ENCODE data around the gene MTMR1. TPM values are rescaled to one million over a fixed set of nuclear protein-coding genes. Genes with fewer than 3 reads are reported as not detected.

Gene MTMR1
- polyA plus RNA-seq, 2 donors, result 19.2 to 21.2 TPM

DNA sequence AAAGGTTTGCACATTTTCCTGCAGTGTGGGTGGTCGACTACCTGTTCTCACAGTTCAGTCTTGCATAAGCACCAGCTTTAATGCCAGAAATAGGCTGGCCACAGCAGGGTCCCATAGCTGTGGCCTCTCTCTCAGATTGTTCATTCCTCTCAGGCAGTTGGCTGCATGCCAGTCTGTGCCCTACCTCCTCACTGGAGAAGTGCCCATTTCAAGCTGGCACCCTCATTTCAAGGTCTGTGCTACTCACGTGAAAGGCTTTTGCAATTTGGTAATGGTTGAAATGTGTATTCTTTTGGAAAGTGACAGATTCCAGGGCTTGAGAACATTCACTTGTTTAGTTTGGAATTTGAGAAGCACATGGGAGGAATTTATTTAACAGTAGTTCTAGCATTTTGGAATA is 28.9 kb upstream of the MTMR1 start:
- 48 to 53% methylated on average over 2 of the region's 2 CpGs for WGBS, 2 donors
- peaks cover 0 to 2% of the 10 kb centered on the region in 2 donors for H3K36me3 ChIP-seq (ENCODE audit: control insufficient read depth in 2 of 2, insufficient read depth in 2 of 2, low read length in 1 of 2)

DNA sequence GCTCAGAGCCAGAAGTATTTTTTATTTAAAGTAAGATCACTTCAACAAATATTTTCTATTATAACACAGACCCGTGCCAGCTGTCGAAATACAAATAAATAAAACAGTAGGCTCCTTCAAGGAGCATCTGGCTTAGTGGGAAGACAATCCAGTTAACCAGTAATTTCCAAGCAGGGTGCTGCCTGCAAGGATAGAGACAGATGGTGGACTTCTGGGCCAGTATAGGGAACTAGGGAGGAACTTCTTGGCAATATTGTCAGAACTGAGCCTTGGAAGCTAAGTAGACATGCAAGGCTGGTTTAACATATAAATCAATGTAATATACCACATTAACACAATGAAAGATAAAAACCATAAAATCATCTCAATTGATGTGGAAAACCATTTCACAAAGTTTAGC is 17.0 kb upstream of the MTMR1 start:
- WGBS, 2 donors, result 56 to 61% methylated on average over 2 of the region's 2 CpGs
- no peak overlapping the region for H3K27ac ChIP-seq (ENCODE audit: low read depth in 2 of 2, low read length in 1 of 2)
- no peaks in the 10 kb centered on the region for H3K9me3 ChIP-seq (ENCODE audit: control insufficient read depth in 2 of 2, insufficient read depth in 1 of 2, low read depth in 1 of 2, low read length in 1 of 2)
- no peaks in the 10 kb centered on the region for H3K36me3 ChIP-seq (ENCODE audit: control insufficient read depth in 2 of 2, insufficient read depth in 2 of 2, low read length in 1 of 2)
- no peak overlapping the region for H3K4me3 ChIP-seq (ENCODE audit: low read depth in 1 of 2, low read length in 2 of 2)
- H3K27me3 ChIP-seq (ENCODE audit: control insufficient read depth in 1 of 2, insufficient read depth in 2 of 2, low read length in 2 of 2), result peaks cover 0 to 5% of the 10 kb centered on the region in 2 donors
- no peaks in the 10 kb centered on the region for H3K4me1 ChIP-seq (ENCODE audit: control insufficient read depth in 2 of 2, insufficient read depth in 2 of 2, low read length in 1 of 2)

More for the DNA sequence above, 28.9 kb upstream of the MTMR1 start:
- Histone ChIP-seq H3K9me3 (ENCODE audit: control insufficient read depth in 2 of 2, insufficient read depth in 1 of 2, low read depth in 1 of 2, low read length in 1 of 2) (no peaks in the 10 kb centered on the region), H3K27ac (ENCODE audit: low read depth in 2 of 2, low read length in 1 of 2) (no peak overlapping the region), H3K4me1 (ENCODE audit: control insufficient read depth in 2 of 2, insufficient read depth in 2 of 2, low read length in 1 of 2) (no peaks in the 10 kb centered on the region), H3K27me3 (ENCODE audit: control insufficient read depth in 1 of 2, insufficient read depth in 2 of 2, low read length in 2 of 2) (peaks cover 0 to 7% of the 10 kb centered on the region in 2 donors), H3K4me3 (ENCODE audit: low read depth in 1 of 2, low read length in 2 of 2) (no peak overlapping the region)

DNA sequence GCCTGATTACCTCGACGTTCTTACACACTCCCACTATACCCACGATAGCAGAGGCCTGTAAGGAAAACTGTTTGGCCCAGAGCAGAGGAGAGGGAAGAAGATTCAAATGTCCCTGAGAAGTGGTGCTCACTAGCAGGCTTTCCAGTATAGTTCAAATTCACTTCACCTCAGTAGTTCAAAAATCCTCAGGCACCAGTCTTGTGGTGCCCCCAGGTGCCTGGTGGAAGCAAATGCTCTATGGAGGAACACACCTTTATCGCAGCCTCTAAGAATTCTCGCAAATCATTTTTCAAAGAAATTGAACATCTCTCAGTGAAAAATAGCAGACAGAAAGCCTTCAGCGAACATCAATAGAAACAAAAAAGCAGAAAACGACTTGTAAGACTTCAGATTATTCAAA is 12.2 kb upstream of the MTMR1 start:
- no peak overlapping the region for H3K4me3 ChIP-seq (ENCODE audit: low read depth in 1 of 2, low read length in 2 of 2)
- H3K4me1 ChIP-seq (ENCODE audit: control insufficient read depth in 2 of 2, insufficient read depth in 2 of 2, low read length in 1 of 2), result no peaks in the 10 kb centered on the region
- H3K27me3 ChIP-seq (ENCODE audit: control insufficient read depth in 1 of 2, insufficient read depth in 2 of 2, low read length in 2 of 2), result no peaks in the 10 kb centered on the region
- H3K9me3 ChIP-seq (ENCODE audit: control insufficient read depth in 2 of 2, insufficient read depth in 1 of 2, low read depth in 1 of 2, low read length in 1 of 2), result no peaks in the 10 kb centered on the region
- H3K36me3 ChIP-seq (ENCODE audit: control insufficient read depth in 2 of 2, insufficient read depth in 2 of 2, low read length in 1 of 2), result no peaks in the 10 kb centered on the region
- H3K27ac ChIP-seq (ENCODE audit: low read depth in 2 of 2, low read length in 1 of 2), result no peak overlapping the region
- WGBS, 2 donors, result 53 to 56% methylated on average over 7 of the region's 7 CpGs

DNA sequence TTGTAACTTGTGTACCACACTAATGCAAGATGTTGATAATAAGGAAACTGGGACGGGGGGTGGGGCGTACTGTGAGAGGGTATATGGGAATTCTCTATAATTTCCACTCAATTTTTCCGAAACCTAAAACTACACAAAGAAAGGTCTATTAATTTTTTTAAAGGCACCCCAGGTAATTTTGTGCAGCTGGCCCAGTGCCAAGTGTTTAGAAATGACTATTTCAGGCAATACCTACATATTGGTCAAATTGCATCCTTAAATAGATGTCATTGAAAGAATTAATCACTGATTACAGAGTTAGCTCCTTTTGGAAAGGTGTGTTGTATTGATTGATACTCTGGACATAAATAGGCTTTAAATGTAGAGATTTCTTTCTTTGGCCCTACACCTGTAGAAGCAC is 10.1 kb upstream of the MTMR1 start:
- Histone ChIP-seq H3K4me3 (ENCODE audit: low read depth in 1 of 2, low read length in 2 of 2) (no peak overlapping the region), H3K27ac (ENCODE audit: low read depth in 2 of 2, low read length in 1 of 2) (no peak overlapping the region), H3K9me3 (ENCODE audit: control insufficient read depth in 2 of 2, insufficient read depth in 1 of 2, low read depth in 1 of 2, low read length in 1 of 2) (no peaks in the 10 kb centered on the region), H3K36me3 (ENCODE audit: control insufficient read depth in 2 of 2, insufficient read depth in 2 of 2, low read length in 1 of 2) (no peaks in the 10 kb centered on the region), H3K4me1 (ENCODE audit: control insufficient read depth in 2 of 2, insufficient read depth in 2 of 2, low read length in 1 of 2) (no peaks in the 10 kb centered on the region), H3K27me3 (ENCODE audit: control insufficient read depth in 1 of 2, insufficient read depth in 2 of 2, low read length in 2 of 2) (no peaks in the 10 kb centered on the region)
- 63 to 81% methylated on average over 3 of the region's 3 CpGs for WGBS, 2 donors

GRCh38 chrX:150683536-150684146 is 9.6 kb upstream of the MTMR1 start:
- 40 to 58% methylated on average over 7 of the region's 7 CpGs for WGBS, 2 donors
- H3K9me3 ChIP-seq (ENCODE audit: control insufficient read depth in 2 of 2, insufficient read depth in 1 of 2, low read depth in 1 of 2, low read length in 1 of 2), result no peaks in the 10 kb centered on the region
- no peak overlapping the region for H3K27ac ChIP-seq (ENCODE audit: low read depth in 2 of 2, low read length in 1 of 2)

DNA sequence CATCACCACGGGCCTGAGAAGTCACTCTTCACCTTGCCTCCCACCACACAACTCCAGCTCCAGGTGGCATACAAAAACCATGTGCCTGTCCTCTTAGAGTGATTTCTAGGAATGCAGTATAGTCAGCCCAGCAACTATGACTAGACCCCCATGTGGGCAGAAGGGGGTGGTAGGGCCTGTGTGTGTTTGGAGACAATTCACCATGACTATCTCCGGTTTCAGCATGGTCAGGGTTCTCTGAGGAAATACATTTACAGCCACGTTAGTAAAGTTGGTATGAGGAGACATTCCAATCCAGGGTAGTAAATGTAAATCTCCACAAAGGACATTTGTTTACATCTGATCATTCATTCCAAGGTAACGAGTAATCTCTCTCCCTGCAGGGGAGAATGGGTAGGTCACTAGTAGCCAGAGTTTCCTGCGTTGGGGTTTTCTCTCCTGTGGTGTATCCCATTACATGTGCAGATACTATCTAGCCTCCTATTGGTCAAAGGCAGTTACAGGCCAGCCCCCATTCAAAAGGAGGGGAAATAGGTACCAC is 4.2 kb upstream of the MTMR1 start:
- WGBS, 2 donors, result 50 to 57% methylated on average over 5 of the region's 5 CpGs

More at GRCh38 chrX:150683536-150684146, 9.6 kb upstream of the MTMR1 start:
- Histone ChIP-seq H3K4me1 (ENCODE audit: control insufficient read depth in 2 of 2, insufficient read depth in 2 of 2, low read length in 1 of 2) (no peaks in the 10 kb centered on the region), H3K4me3 (ENCODE audit: low read depth in 1 of 2, low read length in 2 of 2) (no peak overlapping the region), H3K27me3 (ENCODE audit: control insufficient read depth in 1 of 2, insufficient read depth in 2 of 2, low read length in 2 of 2) (no peaks in the 10 kb centered on the region), H3K36me3 (ENCODE audit: control insufficient read depth in 2 of 2, insufficient read depth in 2 of 2, low read length in 1 of 2) (no peaks in the 10 kb centered on the region)

DNA sequence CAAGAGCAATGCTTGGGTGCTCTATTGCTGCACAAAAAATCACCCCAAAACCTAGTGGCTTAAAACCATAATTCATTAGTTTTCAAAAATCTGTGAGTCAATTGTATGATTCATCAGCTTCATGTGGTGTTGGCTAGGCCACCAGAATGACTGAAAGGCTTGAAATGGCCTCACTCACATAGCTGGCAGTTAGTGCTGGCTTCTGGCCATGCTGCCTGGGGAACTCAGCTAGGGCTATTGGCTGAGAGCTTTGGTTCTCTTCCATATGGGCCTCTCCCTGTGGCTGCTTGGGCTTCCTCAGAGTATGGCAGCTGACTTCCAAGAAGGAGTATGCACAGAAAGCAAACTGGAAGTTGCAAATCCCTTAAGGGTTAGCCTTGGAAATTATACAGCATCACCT is 3.1 kb upstream of the MTMR1 start:
- Histone ChIP-seq H3K27me3 (ENCODE audit: control insufficient read depth in 1 of 2, insufficient read depth in 2 of 2, low read length in 2 of 2) (no peaks in the 10 kb centered on the region), H3K4me3 (ENCODE audit: low read depth in 1 of 2, low read length in 2 of 2) (no peak overlapping the region), H3K4me1 (ENCODE audit: control insufficient read depth in 2 of 2, insufficient read depth in 2 of 2, low read length in 1 of 2) (peaks cover 0 to 1% of the 10 kb centered on the region in 2 donors), H3K36me3 (ENCODE audit: control insufficient read depth in 2 of 2, insufficient read depth in 2 of 2, low read length in 1 of 2) (no peaks in the 10 kb centered on the region), H3K9me3 (ENCODE audit: control insufficient read depth in 2 of 2, insufficient read depth in 1 of 2, low read depth in 1 of 2, low read length in 1 of 2) (peaks cover 0 to 2% of the 10 kb centered on the region in 2 donors), H3K27ac (ENCODE audit: low read depth in 2 of 2, low read length in 1 of 2) (no peak overlapping the region)

More for the DNA sequence above, 4.2 kb upstream of the MTMR1 start:
- Histone ChIP-seq H3K36me3 (ENCODE audit: control insufficient read depth in 2 of 2, insufficient read depth in 2 of 2, low read length in 1 of 2) (no peaks in the 10 kb centered on the region), H3K9me3 (ENCODE audit: control insufficient read depth in 2 of 2, insufficient read depth in 1 of 2, low read depth in 1 of 2, low read length in 1 of 2) (peaks cover 0 to 2% of the 10 kb centered on the region in 2 donors), H3K27me3 (ENCODE audit: control insufficient read depth in 1 of 2, insufficient read depth in 2 of 2, low read length in 2 of 2) (no peaks in the 10 kb centered on the region), H3K4me3 (ENCODE audit: low read depth in 1 of 2, low read length in 2 of 2) (no peak overlapping the region), H3K4me1 (ENCODE audit: control insufficient read depth in 2 of 2, insufficient read depth in 2 of 2, low read length in 1 of 2) (no peaks in the 10 kb centered on the region), H3K27ac (ENCODE audit: low read depth in 2 of 2, low read length in 1 of 2) (no peak overlapping the region)

- WGBS, 2 donors, result 53 to 59% methylated on average over 5 of the region's 5 CpGs
- H3K4me3 ChIP-seq (ENCODE audit: low read depth in 1 of 2, low read length in 2 of 2), result peak overlapping the region in 1 of 2 donors; percentile 55
- H3K27ac ChIP-seq (ENCODE audit: low read depth in 2 of 2, low read length in 1 of 2), result peak overlapping the region; percentile 43 to 96
These were observed 900 bp upstream of the MTMR1 start for GRCh38 chrX:150692296-150692695.

DNA sequence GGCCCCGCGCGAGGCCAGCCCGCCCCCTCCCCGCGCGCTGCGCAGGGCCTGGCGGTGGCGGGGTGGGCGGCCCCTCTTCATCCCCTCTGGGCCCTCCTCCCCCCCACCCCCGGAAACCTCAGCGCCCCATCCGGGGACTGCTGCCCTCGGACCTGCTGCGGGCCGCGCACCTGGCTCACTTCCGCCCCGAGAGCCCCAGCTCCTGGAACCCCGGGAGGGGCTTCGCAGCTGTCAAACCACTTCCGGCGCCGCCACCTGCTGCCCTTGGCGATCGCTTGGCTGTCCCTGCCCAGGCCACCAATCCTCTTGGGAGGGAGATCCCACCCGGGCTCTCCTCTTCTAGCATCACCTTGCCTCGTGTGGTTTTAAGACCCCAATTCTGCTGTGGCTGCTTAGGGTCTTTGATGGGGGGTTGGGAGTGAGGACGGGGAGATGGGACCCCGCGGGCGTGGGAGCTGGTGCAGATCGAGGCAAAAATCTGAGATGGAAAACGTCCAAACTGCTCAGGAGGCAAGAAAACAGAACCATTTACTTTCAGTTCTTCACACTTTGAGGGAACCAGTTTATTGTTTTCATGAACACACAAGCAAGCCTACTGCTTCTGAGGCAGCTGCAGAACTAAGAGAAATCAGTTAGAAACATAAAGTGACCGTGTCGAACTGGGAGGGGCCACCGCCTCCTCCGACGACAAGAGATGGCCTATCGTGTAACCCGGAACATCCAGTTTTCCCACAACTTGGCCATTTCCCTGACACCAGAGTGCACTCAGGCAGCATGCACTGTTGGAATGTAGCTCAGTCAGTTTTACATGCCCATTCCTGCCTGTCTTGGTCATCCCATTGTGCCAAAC is 754 bp downstream of the MTMR1 start:
- Histone ChIP-seq H3K27ac (ENCODE audit: low read depth in 2 of 2, low read length in 1 of 2) (peak overlapping the region; percentile 87 to 96), H3K36me3 (ENCODE audit: control insufficient read depth in 2 of 2, insufficient read depth in 2 of 2, low read length in 1 of 2) (no peaks in the 10 kb centered on the region), H3K4me1 (ENCODE audit: control insufficient read depth in 2 of 2, insufficient read depth in 2 of 2, low read length in 1 of 2) (peaks cover 3 to 8% of the 10 kb centered on the region in 2 donors), H3K27me3 (ENCODE audit: control insufficient read depth in 1 of 2, insufficient read depth in 2 of 2, low read length in 2 of 2) (no peaks in the 10 kb centered on the region), H3K9me3 (ENCODE audit: control insufficient read depth in 2 of 2, insufficient read depth in 1 of 2, low read depth in 1 of 2, low read length in 1 of 2) (peaks cover 0 to 2% of the 10 kb centered on the region in 2 donors), H3K4me3 (ENCODE audit: low read depth in 1 of 2, low read length in 2 of 2) (peak overlapping the region; percentile 55 to 57)
- WGBS, 2 donors, result 1 to 21% methylated on average over 27 to 42 of the region's 42 CpGs

More at GRCh38 chrX:150692296-150692695, 900 bp upstream of the MTMR1 start:
- Histone ChIP-seq H3K4me1 (ENCODE audit: control insufficient read depth in 2 of 2, insufficient read depth in 2 of 2, low read length in 1 of 2) (peaks cover 3 to 8% of the 10 kb centered on the region in 2 donors), H3K9me3 (ENCODE audit: control insufficient read depth in 2 of 2, insufficient read depth in 1 of 2, low read depth in 1 of 2, low read length in 1 of 2) (peaks cover 0 to 2% of the 10 kb centered on the region in 2 donors), H3K27me3 (ENCODE audit: control insufficient read depth in 1 of 2, insufficient read depth in 2 of 2, low read length in 2 of 2) (no peaks in the 10 kb centered on the region), H3K36me3 (ENCODE audit: control insufficient read depth in 2 of 2, insufficient read depth in 2 of 2, low read length in 1 of 2) (no peaks in the 10 kb centered on the region)
